SK-N-MC (cell line): ENCODE results near the gene SFTA2.

Experiments used
- EZH2 ChIP-seq: fragments of 200-600 bp; sonication (generic); IDR thresholded peaks from one replicate; pipeline ENCODE4 v1.6.1; 2017; ENCODE audit warnings: antibody characterized with exemption
- FOXP2 ChIP-seq: optimal IDR thresholded peaks from 2 replicates; pipeline ENCODE3; 2011; ENCODE audit warnings: mild to moderate bottlenecking, moderate library complexity; ENCODE audit not compliant: insufficient read depth; ENCODE audit errors: extremely low read length, control extremely low read depth
- POLR2AphosphoS5 ChIP-seq: IDR thresholded peaks from 2 replicates; pipeline ENCODE4 v1.6.1; 2012; ENCODE audit warnings: mild to moderate bottlenecking, low read depth, low read length, borderline replicate concordance

DNA sequence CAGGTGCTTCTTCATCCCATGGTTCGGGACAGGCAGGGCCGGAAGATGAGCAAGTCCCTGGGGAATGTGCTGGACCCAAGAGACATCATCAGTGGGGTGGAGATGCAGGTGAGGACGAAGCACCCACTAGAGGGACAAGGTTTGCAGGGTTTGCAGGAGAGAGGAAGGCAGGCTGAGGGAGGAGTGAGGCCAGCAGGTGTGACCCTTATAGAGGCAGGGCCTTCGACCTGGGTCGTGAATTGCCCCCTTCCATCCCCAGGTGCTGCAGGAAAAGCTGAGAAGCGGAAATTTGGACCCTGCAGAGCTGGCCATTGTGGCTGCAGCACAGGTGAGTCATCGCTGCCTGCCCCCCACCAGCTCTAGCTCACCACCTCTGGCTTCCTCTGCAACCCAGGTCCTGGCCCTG lies 9.5 kb downstream of the SFTA2 start:
- TF ChIP-seq EZH2 (no peak), POLR2AphosphoS5 (no peak), FOXP2 (no peak)
